Putamen (tissue), 1 donor: ENCODE data around the gene PTH2.

Experiments used
- DNase-seq: peaks from one replicate; pipeline ENCODE4 v3.0.0-alpha.2; 2016; ENCODE audit warnings: low spot score

PTH2 gene

DNA sequence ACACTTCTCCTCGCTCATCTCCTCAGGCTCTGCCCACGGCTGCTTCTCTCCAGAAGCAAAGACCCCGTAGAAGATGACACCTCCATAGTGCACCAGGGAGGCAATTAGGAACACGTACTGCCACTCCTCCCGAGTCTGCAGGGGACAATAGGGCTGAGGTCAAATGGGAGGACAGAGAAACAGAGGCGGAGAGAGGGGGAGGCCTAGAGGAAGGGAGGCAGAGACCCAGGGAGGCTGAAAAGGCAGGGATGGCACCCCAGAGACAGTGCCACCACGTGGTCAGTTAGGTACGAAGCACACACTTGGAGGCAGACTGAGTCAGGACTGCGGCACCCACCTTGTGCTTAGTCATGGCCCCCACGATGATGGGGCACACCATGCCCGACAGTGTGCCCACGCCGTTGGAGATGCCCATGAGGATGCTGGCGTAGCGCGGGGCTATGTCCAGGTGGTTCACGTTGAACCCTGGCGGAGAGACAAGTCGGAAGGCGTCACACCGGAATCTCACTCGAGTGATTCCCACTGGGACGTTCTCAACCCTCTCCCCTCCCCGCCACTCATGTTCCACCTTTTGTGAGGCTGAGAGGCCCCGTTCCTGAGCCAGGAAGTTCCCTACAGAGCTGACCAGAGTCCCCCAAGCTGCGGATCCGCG lies 7.6 kb upstream of the PTH2 start:
- DNase-seq = no peak

DNA sequence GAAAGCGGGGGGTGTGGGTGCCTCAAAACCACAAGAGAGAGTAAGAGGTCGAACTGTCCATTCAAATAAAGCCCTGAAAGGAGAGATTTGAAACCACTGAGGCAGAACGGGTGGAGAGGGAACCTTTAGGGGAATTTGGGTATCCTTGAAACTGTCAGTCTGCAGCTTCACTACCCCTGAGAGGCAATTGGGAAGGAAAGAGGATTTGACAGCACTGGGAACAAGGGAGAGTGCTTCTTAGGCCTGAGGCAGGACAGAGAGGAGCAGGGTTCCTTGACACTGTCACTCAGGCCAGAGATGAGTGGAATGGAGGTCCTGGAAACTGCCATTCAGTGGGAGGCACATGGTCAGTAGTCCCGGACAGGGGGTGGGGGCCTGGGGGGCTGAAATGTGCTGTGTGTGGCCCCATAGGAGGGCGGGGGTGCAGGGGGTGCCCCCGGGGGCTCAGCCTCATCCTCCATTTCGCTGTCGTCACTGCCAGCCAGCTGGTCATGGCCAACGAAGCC lies 7.0 kb upstream of the PTH2 start:
- no peak for DNase-seq

DNA sequence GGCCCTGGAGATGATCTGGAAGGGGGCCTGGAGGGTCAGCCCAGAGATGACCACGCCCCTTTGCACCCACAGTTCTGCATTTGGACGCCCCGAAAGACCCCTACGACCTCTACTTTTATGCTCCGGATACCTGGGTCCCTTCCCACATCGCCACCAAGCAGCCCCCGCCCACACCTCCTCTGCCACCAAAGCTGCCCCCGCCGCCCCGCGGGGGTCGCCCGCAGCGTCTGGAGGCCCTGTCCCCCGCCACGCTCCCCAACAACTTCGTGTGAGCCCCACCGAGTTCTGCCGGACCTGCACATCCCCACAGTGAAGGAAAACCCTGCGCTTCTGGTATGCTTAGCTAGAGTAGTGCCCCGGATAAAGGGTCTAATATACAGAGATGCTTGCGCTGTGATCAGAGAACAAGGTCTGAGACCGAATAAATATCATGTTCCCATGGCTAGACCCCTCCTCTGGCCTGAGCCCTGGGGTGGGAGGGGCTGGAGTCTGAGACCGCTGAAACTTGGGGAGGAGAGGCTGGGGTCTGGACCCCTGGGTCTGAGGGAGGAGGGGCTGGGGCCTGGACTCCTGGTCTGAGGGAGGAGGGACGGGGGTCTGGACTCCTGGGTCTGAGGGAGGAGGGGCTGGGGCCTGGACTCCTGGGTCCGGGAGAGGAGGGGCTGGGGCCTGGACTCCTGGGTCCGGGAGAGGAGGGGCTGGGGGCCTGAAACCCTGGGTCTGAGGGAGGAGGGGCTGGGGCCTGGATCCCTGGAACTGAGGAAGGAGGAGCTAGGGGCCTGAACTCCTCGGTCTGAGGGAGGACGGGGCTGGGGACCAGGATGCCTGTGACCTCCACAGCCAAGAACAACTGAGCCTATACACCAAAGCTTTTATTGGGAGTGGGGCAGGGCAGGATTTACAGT lies 5.6 kb upstream of the PTH2 start:
- no peak for DNase-seq

DNA sequence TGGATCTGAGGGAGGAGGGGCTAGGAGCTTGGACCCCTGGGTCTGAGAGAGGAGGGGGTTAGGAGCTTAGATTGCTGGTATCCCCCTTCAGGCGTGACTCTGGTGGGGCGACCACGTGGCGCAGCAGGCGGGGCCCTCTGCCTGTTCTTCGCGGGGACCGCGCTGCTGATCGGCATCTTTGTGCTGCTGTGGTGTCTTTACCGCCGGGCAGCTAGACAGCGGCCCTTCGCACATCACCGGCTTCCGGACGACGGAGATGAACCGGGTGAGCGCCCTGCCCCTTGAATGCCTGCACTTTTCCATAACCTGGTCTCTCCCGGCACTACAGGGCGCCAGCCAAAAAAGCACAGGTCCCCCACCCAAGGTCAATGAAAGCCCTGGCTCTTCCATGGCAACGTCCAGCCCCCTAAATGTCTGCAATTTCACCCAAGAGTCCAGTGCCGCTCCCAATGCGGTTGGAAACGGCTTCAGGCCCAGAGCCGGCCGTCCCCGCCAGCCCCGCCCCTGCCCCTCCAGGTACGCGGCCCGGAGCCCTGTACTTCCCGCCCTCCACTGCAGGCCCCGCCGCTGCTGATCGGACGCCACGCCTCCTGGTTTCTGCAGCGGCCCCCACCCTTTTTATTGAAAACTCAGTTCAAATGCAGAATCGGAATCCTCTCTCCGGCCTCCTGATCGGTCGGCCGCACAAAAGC lies 4.8 kb upstream of the PTH2 start:
- no peak for DNase-seq

DNA sequence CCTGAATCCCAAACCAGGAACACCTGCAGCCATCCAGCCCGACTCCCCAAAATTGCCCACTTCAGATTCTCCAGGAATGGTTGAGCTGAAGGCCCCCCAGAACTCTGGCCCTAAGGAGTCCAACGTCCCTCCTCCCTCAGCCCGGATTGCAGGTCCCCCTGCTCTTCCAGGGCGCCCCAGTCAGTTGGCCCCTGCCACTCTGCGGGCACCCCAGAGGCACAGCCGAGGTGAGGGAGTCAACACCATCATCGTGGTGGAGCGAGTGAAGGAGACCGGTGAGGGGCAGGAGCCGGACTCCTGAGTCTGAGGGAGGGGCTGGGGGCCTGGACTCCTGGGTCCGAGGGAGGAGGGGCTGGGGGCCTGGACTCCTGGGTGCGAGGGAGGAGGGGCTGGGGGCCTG lies 4.1 kb upstream of the PTH2 start:
- no peak for DNase-seq

DNA sequence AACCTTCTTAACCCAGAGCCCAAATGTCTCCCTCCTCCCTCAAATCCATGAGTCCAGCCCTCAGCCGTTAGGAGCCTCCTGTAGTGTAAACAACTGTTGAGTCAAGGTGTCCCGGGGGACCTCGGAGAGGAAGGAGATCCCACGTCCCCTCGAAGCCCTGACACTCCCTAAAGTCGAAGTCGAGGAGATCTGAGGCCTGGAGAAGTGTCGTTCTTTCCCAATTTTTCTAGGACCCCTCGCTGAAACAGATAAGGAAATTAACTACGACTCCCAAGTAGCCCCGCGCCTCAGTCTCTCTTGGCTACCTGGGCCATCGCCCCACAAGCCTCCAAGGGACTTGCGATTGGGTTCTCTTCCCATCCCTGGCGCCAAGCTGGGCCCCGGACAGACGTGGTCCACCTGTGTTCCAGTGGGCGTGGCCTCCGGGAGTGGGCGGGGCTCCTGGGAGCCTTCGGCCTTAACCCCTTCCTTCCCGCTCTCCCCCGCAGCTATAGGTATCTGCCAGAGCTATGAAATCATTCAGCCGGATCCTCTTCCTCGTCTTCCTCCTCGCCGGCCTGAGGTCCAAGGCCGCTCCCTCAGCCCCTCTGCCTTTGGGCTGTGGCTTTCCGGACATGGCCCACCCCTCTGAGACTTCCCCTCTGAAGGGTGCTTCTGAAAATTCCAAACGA lies 2.8 kb upstream of the PTH2 start:
- DNase-seq = no peak

DNA sequence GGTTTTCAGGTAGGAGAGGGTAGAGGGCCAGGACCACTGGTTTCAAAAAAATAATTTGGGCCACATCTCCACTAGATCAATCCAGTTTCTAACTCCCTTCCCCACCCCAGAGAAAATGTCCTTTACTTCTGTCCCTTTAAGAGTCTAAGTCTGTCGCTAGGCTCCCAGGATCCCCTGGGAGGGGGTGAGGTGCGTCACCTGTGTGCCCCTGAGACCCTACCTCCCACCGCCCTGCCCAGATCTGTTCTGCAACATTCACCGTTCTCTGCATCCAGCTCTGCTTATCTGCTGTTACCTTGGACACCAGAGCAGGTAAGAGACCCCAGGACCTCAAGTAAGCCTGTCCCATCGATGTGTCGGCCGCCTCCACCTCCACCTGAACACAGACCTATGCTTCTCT lies 1.9 kb upstream of the PTH2 start, which contains the start of gene GFY:
TSS of gene GFY (plus strand) at position 211 of the 400 bp plus-strand sequence. CDS start 1,043 bp downstream, outside the sequence.
- DNase-seq = no peak

DNA sequence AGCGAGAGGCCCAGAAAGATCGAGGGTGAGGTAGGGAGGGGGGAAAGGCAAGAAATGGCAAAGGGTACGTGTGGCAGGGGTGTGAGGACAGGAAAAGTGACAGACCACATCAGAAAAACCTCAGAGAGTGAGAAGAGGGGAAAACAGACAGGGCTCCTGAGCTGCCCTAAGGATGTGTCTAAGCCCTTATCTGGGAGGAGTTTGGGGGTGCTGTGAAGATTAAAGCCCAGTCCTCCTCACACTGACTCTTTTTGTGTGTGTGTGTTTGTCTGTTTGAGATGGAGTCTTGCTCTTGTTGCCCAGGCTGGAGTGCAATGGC lies 703 bp upstream of the PTH2 start:
- DNase-seq = no peak

DNA sequence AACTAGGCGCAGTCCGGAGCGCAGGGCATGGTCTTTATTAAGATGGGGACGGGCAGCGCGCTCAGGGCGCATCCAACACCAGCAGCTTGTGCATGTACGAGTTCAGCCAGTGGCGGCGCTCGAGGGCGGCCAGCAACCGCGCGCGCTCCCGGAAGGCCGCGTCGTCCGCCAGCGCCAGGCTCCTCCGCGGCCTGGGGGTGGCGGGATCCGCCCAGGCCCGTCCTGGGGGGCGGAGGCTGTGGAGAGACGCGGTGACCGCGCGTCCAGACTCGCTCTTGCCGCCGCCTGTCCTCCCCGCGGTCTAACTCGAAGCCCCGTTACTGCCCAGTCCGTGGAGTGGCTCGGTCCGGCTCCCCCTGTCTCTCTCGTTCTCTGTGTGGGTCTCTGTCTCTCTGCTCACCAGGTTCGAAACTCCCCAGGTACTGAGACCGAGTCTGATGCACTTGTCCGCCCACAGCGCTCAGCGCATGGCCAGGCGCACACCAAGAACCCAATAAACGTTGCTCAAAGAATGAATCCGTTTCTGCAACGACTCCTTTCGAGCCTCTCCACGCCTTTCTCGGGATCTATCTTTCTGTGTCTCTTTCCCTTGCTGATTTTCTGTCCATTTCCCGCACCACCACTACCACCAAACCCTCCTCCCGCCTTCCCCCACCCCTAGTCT lies 702 bp downstream of the PTH2 start:
- no peak for DNase-seq

DNA sequence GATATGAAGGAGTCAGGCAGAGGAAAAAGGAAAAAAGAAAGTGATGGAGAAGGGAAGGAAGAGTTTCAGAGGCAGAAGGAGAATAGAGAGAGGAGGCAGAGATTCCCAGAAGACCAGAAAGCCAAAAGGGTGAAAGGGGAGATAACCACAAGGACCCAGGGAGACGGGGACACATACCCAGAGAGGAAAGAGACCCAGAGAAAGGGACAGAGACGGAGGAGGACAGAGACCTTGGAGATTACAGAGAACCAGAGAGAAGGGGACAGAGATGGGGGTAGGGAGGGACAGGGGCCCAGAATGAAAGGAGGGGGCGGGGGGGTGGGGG lies 1.4 kb downstream of the PTH2 start:
- DNase-seq = no peak

DNA sequence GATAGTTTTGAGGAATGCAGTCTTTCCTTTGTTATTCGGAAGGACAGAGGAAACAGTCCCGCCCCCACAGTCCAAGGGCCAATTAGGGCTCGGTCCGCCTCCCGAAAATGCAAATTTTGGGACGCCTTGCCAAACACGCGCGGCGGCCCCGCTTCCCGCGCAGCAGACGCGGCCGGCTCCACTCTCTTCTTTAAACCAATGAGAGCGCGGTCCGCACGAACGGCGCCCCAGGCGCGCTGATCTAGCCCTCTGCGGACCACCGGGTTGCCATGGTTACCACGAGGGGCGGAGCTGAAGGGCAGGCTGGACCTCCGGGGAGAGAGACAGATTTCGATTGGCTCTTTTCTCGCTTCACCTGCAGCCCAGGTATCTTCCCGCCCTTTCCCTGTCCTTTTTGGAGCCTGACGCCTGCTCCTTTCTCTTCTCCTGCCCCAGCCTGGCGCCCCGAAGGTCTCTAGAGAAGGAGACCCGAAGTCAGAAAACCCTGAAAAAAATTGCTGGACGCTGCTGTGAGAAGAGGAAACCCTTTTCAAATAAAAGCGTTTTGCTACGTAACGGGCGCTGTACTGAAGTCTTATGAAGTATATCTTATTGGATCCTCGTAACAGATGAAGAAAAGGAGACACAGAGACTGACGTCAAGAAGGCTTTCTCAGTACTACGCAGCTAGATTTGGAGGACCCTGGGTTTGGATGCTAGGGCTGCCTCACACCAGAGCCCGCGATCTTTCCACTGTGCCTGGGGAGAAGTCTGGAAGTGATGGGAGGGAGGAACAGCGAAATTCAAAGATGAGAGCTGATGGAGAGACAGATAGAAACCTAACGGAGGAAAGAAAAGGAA lies 2.0 kb downstream of the PTH2 start:
- DNase-seq = no peak

DNA sequence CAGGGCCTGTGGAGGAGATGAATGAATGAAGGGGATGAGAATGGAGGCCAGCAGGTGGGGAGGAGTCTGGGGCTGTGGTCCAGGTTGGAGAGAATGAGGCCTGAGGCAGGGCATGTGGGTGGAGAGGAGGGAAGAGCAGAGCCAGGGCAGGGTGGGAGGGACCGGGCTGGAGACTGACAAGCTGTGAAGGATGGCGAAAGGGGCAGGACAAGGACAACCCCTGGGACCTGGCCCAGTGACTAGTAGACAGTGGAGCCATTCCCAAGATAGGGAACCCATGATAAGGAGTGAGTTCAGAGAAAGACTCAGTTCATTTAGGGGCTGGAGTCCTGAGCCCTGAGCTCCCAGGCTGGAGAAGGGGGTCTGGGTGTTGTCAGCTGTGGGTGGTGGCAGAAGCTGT lies 3.0 kb downstream of the PTH2 start:
- DNase-seq = no peak

DNA sequence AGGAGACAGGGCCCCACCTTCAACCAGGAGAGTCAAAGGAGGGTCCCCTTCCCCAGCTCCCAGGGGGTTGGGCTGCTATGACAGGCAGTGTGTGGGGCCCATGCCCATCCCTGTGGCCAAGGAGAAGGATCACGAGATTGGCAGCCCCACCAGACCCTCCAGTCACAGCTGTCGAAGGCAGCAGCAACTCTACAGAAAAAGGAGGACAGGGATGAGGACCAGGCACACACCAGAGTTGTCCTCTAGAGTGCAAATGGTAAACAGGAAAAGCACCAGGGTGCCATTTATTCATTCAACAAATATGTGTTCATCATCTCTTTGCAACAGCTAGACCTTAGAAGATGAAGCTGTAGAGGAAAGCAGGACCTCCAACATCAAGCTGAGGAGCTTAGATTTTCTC lies 4.1 kb downstream of the PTH2 start:
- DNase-seq = no peak

DNA sequence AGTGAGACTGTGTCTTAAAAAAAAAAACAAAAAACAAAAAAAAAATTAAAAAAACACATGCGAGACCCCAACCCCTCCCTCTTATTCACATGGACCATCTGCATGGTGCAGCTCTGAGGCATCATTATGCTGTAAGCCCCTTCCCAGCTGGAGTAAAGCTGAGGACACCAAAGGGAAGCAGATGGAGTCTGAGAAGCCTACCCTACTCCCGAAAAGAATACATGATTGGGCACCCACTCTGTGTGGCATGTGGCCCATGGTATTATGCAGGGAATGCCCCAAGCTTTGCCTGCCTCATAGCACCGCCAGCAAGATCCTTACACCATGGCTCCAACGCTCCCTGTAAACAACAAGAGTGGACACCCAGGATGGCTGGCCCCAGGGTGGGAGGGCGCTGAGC lies 4.7 kb downstream of the PTH2 start:
- no peak for DNase-seq

DNA sequence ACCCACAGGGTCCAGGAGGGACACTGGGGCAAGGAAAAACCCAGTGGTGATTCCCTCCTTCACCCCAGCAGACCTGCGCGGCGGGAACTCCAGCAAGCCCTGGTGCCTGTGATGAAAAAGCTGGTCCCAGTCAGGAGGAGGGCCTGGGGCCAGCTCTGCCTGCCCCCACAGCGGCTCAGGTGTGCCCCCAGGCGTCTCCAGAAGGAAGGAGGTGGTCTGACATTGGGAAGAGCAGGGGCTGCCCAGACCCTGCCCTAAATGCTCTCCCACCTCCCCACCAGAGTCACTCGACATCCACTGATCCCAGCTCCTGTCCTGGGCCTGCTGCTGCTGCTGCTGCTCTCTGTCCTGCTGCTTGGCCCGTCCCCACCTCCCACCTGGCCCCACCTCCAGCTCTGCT lies 6.2 kb downstream of the PTH2 start:
- no peak for DNase-seq

DNA sequence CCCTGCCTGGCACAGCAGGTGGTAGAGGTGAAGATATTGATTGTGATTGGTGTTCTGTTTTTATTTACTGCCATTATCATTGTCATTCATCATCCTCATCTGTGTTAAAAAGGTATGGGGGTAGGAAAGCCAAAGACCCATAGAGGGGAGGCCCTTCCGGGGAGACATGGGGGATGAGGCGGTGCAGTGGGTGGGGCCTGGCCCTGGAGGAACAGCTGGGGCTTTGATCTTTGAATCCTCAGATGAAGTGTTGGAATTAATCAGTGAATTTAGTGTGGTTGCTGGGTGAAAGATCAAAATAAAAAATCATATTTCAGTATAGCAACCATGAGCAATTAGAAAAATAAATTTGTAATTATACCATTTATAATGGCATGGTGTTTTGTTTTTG lies 7.4 kb downstream of the PTH2 start:
- DNase-seq = no peak

DNA sequence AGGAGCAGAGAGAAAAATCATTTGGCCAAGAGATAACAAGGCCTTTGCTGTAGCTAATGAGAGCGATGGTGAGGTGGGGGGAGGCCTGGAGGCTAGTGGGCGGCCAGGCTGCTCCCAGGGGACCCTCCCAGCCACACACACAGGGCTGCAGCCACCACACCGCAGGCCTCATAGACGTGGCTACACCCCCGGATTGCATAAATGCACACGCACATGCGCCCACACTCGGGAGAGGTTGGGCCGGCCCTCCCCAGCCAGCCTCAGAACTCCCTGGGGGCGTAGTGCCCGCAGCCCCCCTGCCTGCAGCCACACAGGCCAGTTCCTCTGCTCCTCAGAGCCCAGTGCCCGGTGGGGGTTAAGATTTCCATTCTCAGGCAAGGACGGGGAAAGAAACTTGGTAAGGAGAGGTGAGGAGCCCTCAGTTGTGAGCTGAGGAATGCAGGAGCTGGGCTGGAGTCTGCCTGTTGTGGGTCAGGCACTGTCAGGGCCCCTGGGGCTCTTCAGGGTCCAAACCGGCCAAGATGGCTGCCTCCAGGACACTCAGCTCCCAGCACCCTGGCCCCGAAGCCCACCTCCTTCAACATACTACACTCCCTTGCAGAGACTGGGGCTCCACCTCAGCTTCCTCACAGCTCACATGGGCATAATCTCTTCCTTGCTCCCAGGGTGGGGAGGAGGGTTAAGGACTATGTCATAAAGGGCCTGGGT lies 8.0 kb downstream of the PTH2 start:
- DNase-seq = no peak

DNA sequence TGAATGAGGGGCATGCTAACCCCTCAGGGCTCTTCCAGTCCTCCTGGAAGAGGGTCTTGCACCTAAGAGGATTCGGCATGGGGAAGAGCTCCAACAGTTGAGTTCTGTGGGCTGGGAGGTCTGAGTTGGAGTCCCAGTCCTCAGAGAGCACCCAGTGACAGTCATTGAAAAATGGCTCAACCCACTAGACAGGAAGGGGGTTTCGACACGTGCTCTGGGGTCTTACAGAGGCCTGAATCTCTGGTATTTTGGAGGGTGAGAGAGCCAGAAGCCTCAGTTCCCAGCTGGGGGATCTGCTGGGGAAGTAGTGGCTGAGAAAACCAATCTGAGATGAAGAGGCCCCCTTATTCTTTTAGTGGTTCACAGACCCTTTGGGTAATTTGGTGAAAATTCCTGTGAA lies 9.0 kb downstream of the PTH2 start:
- DNase-seq = no peak

DNA sequence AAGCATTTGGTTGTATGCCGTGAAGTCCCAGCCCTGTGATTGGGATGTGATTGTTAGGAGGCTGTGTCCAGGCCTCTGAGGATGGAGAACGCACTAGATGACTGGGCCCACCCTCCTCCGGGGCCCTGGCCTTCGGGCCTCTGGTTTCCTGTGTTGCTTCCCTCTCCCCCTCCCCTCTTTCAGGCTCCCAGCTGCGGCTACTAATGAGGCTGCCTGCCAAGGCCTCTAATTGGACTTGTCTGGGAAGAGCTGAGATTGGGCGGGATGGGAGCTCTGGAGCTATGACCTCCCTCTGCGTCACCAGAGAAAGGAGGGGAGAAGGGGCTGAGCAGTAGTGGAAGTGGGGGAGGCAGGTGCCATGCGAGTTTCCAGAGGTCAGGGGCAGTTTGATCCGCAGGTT lies 9.9 kb downstream of the PTH2 start:
- no peak for DNase-seq

DNA sequence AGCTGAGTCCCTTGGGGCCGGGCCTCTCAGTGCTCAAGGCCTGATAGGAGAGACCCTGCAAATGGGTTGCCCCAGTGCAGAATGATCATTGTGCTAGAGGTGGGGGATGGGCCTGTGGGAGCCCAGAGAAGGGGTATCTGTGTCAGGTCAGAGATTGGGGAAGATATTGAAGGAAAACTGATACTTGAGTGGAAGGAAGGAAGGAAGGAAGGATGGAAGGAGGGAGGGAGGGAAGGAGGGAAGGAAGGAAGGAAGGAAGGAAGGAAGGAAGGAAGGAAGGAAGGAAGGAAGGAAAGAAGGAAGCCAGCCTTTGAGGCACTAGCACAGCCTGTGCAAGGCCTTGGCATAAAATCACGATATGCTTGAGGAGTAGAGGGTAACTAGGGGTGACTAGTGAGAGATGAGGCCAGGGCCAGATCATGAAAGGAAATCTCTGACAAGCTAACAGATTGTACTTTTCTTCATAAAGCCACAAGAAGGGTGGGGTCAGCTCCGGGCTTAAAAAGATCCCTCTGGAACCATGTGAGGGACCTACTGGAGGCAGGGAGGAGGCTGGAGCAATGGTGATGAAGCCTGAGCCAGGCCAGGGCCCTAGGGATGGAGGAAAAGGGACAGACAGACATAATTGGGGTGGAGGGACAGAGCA lies 11.4 kb downstream of the PTH2 start:
- DNase-seq = no peak
